HG03575 (cell line): ENCODE results near the gene GNE.
"Not testable (repeated sequence)": the region's sequence is repeated elsewhere in the genome, so short reads cannot be mapped to it uniquely, and the experiment has no call there.

Source experiments
- ATAC-seq: cut with Tn5 transposase; IDR thresholded peaks from one replicate; pipeline ENCODE4 v1.9.1; 2021; ENCODE audit not compliant: unreplicated experiment, insufficient number of reproducible peaks, low FRiP score; ENCODE audit errors: extremely low read depth

The GNE gene

DNA sequence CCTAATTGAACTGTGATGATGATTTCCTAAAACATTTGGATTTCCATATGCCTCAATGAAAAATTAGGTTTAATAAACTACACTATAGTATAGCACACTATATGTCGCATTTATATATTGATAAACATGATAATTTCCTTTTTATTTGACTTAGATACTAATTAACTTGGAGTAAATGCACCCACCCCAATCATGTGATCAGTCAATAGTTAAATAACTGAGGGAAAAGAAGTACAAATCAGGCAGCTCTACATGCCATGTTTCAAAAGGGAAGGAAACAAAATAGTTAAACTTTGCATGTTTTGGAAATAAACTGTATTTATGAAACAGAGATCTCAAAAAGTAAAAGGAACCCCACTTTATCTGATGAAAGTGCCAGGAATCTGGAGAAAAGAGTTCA lies 18.0 kb upstream of the GNE start:
- ATAC-seq: no peak

DNA sequence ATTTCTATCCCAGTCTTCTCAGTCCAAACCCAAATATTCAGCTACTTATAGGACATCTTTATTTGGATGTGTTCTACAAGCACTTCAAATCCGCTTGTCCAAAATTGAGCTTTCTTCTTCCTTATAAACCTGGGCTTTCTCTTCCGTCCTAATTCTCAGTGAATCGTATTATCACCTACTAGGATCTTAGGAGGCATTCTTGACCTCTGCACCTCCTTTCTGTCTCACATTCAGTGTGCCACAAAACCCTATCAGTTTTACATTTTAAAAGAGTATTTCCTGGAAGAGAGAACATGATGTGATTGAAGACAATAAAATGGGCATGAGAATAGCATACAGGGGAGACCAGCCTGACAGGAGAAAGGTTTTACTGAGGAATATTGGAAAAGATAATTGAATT lies 16.8 kb upstream of the GNE start:
- no peak for ATAC-seq

DNA sequence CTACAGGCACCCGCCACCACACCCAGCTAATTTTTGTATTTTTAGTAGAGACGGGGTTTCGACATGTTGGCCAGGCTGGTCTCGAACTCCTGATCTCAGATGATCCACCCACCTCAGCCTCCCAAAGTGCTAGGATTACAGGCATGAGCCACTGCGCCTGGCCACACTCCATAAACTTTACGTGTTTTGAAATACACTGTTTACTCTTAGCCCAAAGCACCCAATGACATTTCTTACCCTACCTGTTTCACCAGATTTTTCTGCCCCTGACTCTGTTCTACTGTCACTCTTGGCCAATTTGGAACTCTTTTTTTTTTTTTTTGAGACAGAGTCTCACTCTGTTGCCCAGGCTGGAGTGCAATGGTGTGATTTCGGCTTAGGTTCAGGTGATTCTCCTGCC lies 15.1 kb upstream of the GNE start:
- not testable (repeated sequence) for ATAC-seq

- no peak for ATAC-seq
These were observed 9.8 kb upstream of the GNE start for GRCh38 chr9:36268007-36268427.

GRCh38 chr9:36264896-36265295 lies 6.6 kb upstream of the GNE start:
- no peak for ATAC-seq

GRCh38 chr9:36263683-36264082 lies 5.4 kb upstream of the GNE start:
- ATAC-seq: no peak

DNA sequence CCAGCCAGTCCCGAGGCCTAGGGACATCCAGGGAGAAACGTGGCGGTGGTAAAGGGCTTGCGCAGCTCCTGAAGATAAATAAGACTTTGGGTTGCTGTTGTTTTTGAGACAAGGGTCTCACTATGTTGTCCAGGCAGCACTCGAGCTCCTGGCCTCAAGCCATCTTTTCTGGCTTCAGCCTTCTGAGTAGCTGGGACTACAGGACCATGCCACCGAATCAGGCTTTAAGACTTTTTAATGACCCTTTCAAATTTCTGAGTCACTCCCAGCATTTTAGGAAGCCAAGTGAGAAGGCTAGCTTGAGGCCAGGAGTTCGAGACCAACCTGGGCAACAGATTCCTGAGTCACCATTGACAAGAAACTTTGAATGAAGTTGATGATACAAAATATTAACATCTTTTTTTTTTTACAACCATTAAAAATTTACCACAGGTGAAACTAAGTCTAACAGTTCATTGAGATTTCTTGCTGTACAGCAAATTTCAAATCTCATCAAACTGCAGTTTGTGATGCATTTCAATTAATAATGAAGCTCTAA lies 817 bp upstream of the GNE start:
- no peak for ATAC-seq

GRCh38 chr9:36251428-36251827 lies 6.8 kb downstream of the GNE start:
- ATAC-seq: no peak

DNA sequence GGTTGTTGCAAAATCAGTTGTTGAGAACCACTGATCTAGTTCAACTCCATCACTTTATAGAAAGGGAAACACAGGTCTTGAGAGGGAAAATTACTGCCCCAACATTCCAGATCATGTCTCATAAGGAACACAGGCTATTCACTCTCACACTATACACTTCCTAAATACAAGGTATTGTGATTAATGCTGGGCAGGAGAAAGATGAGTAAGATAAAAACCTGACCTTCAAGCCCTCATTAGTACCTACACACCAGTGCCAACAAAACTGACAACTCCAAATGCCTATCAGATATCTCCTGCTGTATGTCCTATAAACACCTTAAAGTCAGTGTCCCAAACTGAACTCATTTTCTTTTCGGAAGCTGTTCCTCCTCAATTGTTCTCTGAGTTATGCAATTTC lies 8.2 kb downstream of the GNE start:
- no peak for ATAC-seq

GRCh38 chr9:36249189-36249588 lies 9.1 kb downstream of the GNE start:
- no peak for ATAC-seq

GRCh38 chr9:36248061-36248460 lies 10.2 kb downstream of the GNE start:
- ATAC-seq: not testable (repeated sequence)

DNA sequence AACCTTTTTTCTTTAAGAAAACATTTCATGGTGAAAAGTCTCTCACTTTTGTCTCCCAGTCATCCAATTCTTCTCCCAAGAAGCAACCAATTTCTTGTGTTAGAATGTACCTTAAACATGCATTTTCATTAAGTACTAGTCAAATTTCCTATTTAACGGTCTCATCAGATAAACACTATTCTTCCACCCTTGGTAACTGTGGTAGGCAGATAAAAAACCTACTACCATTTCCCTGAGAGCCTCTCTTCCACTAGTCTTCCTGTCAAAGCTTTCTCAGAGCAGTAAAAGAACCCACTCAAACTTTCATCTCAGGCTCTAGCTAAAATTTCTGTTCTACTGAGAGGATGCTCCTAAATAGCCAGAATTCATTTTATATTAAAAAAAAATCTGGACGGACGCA lies 10.9 kb downstream of the GNE start:
- ATAC-seq: no peak

- ATAC-seq: no peak
These were observed 12.3 kb downstream of the GNE start for GRCh38 chr9:36245906-36246305.

GRCh38 chr9:36239675-36240074 lies 18.6 kb downstream of the GNE start:
- not testable (repeated sequence) for ATAC-seq

DNA sequence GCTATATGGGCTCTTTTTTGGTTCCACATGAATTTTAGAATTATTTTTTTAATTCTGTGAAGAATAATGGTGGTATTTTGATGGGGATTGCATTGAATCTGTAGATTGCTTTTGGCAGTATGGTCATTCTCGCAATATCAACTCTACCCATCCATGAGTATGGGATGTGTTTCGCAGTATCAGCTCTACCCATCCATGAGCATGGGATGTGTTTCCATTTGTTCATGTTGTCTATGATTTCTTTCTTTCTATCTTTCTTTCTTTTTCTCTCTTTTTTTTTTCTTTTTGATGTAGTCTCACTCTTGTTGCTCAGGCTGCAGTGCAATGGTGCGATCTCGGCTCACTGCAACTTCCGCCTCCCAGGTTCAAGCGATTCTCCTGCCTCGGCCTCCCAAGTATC lies 19.0 kb downstream of the GNE start:
- not testable (repeated sequence) for ATAC-seq

- ATAC-seq: no peak
These were observed 21.0 kb downstream of the GNE start for GRCh38 chr9:36237230-36237629.

GRCh38 chr9:36222449-36222848 lies 35.8 kb downstream of the GNE start:
- no peak for ATAC-seq

GRCh38 chr9:36221667-36222066 lies 36.6 kb downstream of the GNE start:
- ATAC-seq: no peak

- no peak for ATAC-seq
These were observed 39.8 kb downstream of the GNE start for GRCh38 chr9:36218411-36218901.

DNA sequence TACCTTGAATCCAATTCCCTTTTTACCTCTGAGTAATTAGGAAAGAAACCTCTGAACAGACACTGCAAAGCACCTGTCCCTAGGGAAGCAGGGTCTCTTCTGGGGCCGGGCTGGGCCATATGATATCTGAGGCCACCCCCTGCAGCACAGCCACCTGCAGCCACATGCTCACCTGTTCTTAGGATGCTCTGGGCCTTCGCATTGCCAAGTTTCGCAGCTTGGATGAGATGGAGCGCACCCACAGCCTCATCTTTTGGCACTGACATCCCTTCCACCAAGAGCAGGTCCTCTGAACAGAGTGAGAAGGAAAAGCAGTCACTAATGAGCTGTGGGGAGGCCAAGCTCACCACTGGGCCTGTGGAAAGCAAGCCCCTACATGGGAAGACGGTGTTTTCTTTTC lies 40.2 kb downstream of the GNE start:
- ATAC-seq: no peak

DNA sequence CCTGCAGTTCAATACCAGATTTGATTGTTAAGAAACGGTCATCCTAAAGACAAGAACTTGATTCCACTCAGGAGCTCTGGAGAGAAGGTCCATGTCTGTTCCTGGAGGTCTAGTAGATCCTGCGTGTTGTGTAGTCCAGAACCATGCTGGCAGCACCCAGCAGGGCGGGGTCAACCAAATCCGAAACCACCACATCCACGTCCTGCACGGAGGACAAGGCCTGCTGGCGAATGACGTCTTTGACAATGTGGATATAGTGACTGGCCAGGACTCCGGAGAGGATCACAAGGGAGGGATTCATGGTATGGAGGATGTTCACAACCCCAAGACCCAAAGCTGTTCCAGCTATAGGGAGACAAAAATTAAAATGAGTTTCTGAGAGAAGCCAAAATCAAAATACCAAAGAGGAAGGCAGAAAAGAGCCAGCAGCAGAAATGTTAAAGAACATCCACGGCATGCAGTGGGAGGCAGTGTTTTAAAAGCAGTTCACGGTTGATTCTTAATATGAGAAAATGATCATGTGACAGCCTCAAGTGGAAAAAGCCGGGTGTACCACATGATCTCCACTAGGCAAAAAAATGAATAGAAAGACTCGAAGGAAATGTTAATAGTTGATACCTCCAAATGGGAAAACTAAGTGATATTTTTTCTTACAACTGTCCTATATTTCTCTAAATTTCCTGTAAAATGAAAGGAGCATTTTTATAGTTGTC lies 40.8 kb downstream of the GNE start:
- ATAC-seq: no peak
